KMS-11 (cell line): ENCODE measurements around the gene RIN3.

Source experiments
- H2AFZ ChIP-seq: fragments of 200-600 bp; sonication (generic); 2 replicates; pipeline ENCODE4 v1.6.1; 2016; ENCODE audit warnings: antibody characterized with exemption, mixed run types, low read depth
- H3K27ac ChIP-seq: fragments of 200-600 bp; sonication (generic); 2 replicates; pipeline ENCODE4 v1.6.1; 2016; ENCODE audit warnings: mild to moderate bottlenecking, mixed run types
- H3K27me3 ChIP-seq: fragments of 200-600 bp; sonication (generic); 2 replicates; pipeline ENCODE4 v1.6.1; 2017; ENCODE audit warnings: mild to moderate bottlenecking, low read depth, mixed run types, moderate library complexity; ENCODE audit not compliant: insufficient read depth
- H3K36me3 ChIP-seq: fragments of 200-600 bp; sonication (generic); 2 replicates; pipeline ENCODE4 v1.6.1; 2017; ENCODE audit warnings: mild to moderate bottlenecking, mixed run types; ENCODE audit not compliant: insufficient read depth
- H3K4me1 ChIP-seq: fragments of 200-600 bp; sonication (generic); 2 replicates; pipeline ENCODE4 v1.6.1; 2016; ENCODE audit warnings: mild to moderate bottlenecking, low read depth, mixed run types; ENCODE audit not compliant: poor library complexity, severe bottlenecking
- H3K4me2 ChIP-seq: fragments of 200-600 bp; sonication (generic); 2 replicates; pipeline ENCODE4 v1.7.0; 2016; ENCODE audit warnings: mild to moderate bottlenecking, mixed run types
- H3K4me3 ChIP-seq: fragments of 200-600 bp; sonication (generic); IDR thresholded peaks from 2 replicates; pipeline ENCODE4 v1.6.1; 2017; ENCODE audit warnings: low read depth, low read length, mixed read lengths; ENCODE audit not compliant: insufficient read depth
- H3K79me2 ChIP-seq: fragments of 200-600 bp; sonication (generic); 2 replicates; pipeline ENCODE4 v1.6.1; 2016; ENCODE audit warnings: low read depth, mixed run types; ENCODE audit not compliant: insufficient read depth
- H3K9ac ChIP-seq: fragments of 200-600 bp; sonication (generic); 2 replicates; pipeline ENCODE4 v1.6.1; 2016; ENCODE audit warnings: mild to moderate bottlenecking, mixed run types
- H4K20me1 ChIP-seq: fragments of 200-600 bp; sonication (generic); 2 replicates; pipeline ENCODE4 v1.6.1; 2016; ENCODE audit warnings: mild to moderate bottlenecking, mixed run types; ENCODE audit not compliant: insufficient read depth
- TF ChIP-seq, protein P1 (sequence below): fragments of 200-600 bp; sonication (generic); conservative IDR thresholded peaks from 2 replicates; pipeline ENCODE4 v1.6.1; 2017; ENCODE audit warnings: low read depth, mild to moderate bottlenecking, antibody characterized with exemption, low read length, moderate library complexity, mixed read lengths

RIN3 gene

DNA sequence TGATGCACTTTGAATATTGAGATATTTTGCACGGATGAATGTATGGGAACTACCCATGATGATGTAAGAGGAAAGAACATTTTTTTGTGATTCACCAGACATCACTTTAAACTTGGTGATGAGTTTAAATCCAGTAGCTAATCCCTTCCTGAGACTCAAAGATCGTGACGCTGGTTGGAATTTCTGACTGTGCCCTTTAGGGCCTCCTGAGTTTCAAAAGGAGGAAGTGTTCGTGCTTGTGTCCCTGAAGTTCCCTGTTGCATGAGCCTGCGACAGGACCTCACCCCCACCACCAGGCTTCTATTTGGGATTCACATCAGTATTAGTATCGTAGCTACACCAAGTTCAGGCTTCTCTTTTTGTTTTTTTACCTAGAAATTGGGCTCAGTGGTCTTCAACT lies 18.6 kb upstream of the RIN3 start:
- peak overlapping the region; percentile 18; the same call in 1 of the 2 replicates for H3K9ac ChIP-seq
- no peaks in the 10 kb centered on the region for H3K27me3 ChIP-seq
- H3K36me3 ChIP-seq, result no peaks in the 10 kb centered on the region
- TF ChIP-seq, protein P1, sequence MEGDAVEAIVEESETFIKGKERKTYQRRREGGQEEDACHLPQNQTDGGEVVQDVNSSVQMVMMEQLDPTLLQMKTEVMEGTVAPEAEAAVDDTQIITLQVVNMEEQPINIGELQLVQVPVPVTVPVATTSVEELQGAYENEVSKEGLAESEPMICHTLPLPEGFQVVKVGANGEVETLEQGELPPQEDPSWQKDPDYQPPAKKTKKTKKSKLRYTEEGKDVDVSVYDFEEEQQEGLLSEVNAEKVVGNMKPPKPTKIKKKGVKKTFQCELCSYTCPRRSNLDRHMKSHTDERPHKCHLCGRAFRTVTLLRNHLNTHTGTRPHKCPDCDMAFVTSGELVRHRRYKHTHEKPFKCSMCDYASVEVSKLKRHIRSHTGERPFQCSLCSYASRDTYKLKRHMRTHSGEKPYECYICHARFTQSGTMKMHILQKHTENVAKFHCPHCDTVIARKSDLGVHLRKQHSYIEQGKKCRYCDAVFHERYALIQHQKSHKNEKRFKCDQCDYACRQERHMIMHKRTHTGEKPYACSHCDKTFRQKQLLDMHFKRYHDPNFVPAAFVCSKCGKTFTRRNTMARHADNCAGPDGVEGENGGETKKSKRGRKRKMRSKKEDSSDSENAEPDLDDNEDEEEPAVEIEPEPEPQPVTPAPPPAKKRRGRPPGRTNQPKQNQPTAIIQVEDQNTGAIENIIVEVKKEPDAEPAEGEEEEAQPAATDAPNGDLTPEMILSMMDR, result no peak
- H3K4me3 ChIP-seq, result no peak overlapping the region
- H3K4me2 ChIP-seq, result peak overlapping the region; percentile 74
- peaks cover 35% of the 10 kb centered on the region for H3K4me1 ChIP-seq
- H3K27ac ChIP-seq, result peak overlapping the region; percentile 82
- peak overlapping the region; percentile 30; the same call in 1 of the 2 replicates for H2AFZ ChIP-seq
- no peaks in the 10 kb centered on the region for H3K79me2 ChIP-seq
- no peaks in the 10 kb centered on the region for H4K20me1 ChIP-seq

DNA sequence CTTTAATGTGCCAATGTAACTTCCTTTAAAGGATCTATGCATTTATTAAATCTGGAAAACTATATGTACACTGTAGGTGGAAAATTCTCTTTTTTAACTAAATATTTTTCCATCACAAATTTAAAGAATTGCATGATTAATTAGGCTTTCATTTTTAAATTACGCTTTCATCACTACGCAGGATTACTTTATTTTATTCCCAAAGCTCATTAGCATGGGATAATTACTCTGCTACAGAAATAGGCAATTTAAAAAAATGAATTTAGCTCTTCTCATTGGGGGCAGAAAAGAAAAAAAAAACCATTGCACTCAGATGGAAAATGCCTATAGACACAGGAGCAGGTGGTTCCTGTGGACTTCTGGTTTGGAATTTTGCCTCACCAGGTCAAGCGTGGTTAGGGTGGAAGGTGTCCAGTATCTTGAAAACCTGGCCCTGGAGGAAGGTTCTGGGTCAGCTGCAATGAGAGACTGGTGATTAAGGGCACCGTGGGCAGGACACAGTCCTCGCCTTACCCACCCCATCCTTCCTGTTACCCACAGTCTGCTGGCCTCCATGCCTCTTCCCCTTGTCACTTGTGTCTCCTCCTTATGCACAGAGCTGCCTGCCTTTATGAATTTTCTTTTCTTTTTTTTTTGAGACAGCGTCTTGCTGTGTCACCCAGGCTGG lies 17.3 kb upstream of the RIN3 start:
- Histone ChIP-seq H2AFZ (no peak overlapping the region), H3K79me2 (no peaks in the 10 kb centered on the region), H3K27me3 (no peaks in the 10 kb centered on the region), H3K4me1 (peaks cover 35% of the 10 kb centered on the region), H4K20me1 (no peaks in the 10 kb centered on the region), H3K36me3 (no peaks in the 10 kb centered on the region), H3K27ac (peak overlapping the region; percentile 82; the same call in 1 of the 2 replicates), H3K4me2 (peak overlapping the region; percentile 29; the same call in 1 of the 2 replicates), H3K9ac (no peak overlapping the region), H3K4me3 (no peak overlapping the region)
- TF ChIP-seq, protein P1, result no peak

DNA sequence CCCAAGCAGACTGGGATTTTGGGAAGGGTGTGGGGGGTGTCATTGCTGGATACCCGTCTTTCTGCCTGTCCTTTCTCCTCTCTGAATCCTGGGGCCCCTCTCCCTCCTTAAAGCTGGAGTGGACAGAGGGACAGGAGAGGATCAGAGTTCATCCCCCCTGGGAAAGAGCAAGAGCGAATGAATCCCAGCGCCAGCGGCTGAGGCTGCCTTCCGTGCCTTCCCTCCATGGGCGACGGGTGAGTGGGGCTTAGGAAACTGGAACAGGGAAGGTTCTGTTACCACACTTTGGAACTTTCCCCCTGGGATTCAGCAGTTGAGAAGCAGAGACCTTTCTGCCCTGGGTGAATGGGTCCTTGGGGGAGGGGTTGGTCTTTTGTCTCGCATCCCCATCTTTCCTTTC lies 16.2 kb upstream of the RIN3 start:
- Histone ChIP-seq H2AFZ (no peak overlapping the region), H3K79me2 (no peaks in the 10 kb centered on the region), H4K20me1 (no peaks in the 10 kb centered on the region), H3K4me2 (no peak overlapping the region), H3K36me3 (no peaks in the 10 kb centered on the region), H3K9ac (no peak overlapping the region), H3K27me3 (no peaks in the 10 kb centered on the region), H3K4me1 (peaks cover 35% of the 10 kb centered on the region), H3K4me3 (no peak overlapping the region), H3K27ac (no peak overlapping the region)
- TF ChIP-seq, protein P1, result no peak

DNA sequence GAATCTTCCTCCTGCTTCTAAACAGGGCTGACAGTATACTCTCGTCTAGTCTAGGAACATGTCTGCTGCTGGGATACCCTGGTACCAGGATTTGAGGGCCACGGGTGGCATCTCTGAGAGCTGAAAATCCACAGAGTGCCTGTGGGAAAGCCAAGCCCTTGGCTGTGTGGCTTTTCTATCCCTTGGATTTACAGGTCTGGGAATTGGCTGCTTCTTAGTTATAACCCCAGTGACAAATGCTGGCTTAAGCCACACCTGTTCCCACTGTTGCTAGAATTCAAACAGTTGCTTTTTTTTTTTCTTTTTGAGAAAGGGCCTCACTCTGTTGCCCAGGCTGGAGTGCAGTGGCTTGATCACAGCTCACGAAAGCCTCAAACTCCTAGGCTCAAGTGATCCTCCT lies 14.3 kb upstream of the RIN3 start:
- Histone ChIP-seq H3K36me3 (no peaks in the 10 kb centered on the region), H3K27me3 (no peaks in the 10 kb centered on the region), H4K20me1 (no peaks in the 10 kb centered on the region), H3K4me2 (no peak overlapping the region), H2AFZ (no peak overlapping the region), H3K4me1 (peaks cover 34% of the 10 kb centered on the region), H3K9ac (no peak overlapping the region), H3K27ac (no peak overlapping the region), H3K79me2 (no peaks in the 10 kb centered on the region), H3K4me3 (no peak overlapping the region)
- TF ChIP-seq, protein P1, result no peak
